NCI-H128 (cell line): ENCODE results near the gene GRIN2A.

Source experiments
- DNase-seq: peaks from one replicate; lab custom pipeline; 2025; ENCODE audit not compliant: unreplicated experiment; lab: John Stamatoyannopoulos, UW

The GRIN2A gene

DNA sequence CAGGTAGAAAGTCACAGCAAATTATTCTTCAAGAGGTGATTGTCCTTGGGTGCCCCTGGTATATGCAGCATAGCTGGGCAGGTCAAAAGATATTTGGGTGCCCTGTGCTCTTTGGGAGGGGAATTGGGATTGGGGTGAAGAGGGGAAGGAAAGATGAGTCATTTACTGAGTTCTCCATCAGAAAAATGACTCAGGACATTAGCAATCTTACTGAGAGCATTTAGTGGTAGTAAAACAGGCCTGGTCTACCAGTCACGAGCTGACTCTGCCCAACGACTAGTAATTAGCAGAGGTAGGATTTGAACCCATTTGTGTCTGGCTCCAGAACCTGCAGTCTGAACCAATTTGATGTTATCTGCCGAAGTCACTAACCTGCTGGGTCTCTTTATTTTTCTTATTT, 6.0 kb upstream of the GRIN2A start:
- DNase-seq: no peak

DNA sequence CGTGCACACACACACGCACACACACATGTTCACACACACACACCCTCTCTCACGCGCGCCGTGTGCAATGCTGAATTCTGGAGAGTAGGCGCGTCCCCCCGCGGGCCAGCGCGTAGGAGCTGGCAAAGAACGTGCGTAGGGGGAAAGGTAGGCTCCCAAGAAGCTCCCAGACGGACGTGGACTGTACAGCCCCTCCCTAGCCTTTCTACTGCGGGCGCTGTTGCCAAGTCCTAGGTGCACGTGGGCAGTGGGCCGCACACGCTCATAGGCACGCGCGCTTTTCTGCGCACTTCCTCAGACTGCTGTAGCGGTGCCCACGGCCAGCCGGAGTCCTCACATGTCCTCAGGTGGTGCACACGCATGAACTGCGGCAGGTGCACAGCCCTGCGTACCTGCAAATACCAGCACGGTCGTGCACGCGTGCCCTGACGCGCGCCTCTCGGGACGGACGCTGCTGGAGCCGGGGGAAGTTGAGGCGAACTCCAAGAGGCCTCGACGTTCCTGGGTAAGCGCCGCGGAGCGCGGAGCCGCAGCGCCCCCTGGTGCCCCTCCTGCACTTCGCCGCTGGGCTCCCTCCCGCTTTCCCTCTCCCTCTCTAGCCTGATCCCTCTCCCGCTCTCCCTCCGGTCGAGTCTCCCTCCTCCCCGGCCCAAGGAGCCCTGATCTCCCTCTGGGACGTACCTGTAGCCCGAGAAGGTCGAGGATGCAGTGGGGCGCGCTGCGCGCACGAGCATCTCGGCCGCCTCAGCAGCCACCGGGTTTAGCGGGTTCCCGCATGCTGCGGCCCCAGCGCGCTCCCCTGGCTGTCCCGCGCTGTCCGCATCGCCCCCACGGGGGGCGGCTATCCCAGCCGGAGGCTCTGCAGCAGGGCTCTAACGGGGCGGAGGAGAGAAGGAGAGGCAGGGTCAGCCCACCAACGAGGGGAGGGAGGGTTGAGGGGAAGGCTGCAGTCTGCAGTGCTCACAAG, 749 bp downstream of the GRIN2A start:
- DNase-seq: no peak

GRCh38 chr16:10180771-10181163, 1.5 kb downstream of the GRIN2A start:
- DNase-seq: no peak

DNA sequence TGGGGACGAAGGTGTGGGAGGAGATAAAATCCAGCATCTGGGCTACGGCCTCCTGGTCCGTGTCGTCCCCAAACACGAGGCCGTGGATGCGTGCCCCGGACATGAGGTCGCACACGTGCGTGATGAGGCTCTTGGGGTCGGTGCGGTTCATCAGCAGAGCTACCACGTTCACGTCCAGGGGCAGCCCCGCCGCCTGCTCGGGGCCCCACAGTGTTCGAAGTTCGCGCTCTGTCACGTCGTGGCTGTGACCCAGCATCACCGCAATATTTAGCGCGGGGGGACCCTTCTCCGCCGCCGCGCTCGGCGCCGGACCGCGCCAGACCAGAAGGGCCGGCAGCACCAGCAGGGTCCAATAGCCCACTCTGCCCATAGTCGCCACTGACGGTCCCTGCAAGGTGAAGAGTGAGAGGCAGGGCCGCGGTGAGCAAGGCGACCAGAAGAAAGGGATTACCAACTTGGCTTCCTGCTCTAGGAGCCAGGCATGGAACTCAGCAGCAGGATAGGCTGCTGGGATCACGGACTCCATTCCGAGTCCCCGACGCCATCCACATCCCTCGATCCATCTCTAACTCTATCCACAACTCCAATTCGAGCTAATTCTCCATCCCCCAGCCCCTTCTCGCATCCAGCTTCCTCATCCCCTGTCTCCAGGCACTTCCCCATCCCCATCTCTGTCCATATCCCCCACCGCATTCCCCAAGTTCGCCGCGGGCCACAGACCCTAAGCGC, 2.0 kb downstream of the GRIN2A start:
- DNase-seq: no peak

GRCh38 chr16:10178526-10178925, 3.7 kb downstream of the GRIN2A start:
- DNase-seq: no peak

DNA sequence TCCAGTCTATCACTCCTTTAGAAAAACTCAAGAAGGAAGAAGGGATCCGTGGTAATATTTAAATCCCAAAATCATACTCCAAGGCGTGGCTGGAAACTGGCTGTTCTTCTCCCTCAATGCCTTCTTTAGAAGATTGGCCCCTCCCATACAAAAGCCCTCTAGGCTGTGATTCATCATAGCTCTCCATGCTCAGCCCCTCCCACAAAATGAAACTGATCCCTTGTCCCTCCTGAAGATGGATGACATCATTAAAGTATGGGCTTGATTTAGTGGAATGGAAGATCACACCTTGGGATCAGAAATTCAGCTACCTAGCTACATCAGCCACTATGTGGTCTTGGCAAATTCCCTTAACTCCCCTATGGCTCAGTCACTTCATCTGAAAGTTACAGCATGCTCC, 4.1 kb downstream of the GRIN2A start:
- no peak for DNase-seq

DNA sequence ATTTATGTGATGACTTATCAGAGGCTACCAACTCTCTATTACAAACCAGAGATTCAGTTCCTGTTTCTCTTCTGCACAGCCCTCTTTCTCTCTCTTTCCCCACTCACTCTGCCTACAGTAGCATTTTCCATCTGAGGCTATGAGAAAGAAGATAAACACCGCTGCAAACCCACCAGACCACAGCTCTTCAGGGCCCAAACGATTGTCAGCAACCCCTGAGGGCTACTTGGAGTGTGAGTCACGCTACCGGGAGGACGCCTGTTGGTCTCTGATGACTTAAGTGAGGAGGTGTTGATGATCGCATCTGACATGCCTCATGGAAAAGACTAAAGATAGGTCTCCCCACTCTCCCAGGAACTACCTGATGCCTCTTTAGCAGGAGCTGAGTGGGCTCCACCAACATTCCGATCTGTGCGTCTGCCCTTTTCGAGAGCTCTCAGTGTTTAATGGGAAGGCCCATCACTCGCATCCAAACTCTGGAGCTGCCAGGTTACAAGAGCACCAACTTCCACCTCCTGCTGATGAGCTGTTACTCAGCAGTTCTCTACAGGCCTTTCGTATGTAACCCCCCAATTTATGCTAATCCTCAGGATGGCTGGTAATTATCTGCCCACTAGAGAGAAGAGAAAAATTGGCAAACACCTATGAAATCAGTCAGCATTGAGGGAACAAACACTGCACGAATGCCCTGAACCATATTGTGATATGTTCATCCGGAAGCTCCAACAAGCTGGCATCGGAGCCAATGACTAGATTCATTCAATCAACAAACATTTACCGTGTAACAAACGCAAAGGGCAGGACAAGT, 9.2 kb downstream of the GRIN2A start:
- no peak for DNase-seq

DNA sequence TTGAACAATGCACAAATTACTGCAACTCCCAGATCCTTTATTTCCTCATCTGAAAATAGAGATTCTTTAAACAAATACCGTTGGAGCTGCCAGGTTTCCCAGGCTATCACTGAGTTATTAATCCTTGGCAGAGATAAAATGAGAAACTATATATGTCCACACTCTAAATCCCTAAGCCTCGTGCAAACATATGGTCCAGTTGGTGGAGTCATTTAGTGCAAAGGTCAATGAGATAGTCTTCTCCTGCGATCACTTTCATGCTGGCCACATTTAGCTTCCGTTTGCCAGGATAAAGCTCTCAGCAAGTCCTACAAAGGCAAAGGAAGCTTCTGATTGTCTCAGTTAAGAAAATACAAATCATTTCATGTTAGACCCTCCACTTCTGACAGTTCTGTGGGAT, 11.0 kb downstream of the GRIN2A start:
- no peak for DNase-seq

GRCh38 chr16:10169904-10170410, 12.3 kb downstream of the GRIN2A start:
- no peak for DNase-seq

DNA sequence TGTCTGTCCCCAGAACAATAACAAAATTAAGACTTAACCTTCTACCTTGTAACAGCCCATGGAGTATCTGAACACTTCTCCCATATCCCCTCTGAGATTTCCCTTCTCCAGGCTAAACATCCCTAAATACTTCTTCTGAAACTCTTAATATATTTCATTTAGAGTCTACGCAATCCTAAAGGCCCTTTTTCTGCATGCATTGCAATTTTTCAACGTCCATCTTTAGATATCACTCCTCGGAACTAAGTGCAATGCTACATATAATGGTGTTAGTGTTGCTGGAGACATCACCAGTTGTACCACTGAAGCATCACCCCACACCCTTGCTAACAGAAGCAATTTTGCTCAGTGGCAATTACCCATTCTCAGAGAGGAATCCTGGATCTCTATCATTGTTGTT, 13.2 kb downstream of the GRIN2A start:
- DNase-seq: no peak

GRCh38 chr16:10168258-10168657, 14.0 kb downstream of the GRIN2A start:
- DNase-seq: no peak

DNA sequence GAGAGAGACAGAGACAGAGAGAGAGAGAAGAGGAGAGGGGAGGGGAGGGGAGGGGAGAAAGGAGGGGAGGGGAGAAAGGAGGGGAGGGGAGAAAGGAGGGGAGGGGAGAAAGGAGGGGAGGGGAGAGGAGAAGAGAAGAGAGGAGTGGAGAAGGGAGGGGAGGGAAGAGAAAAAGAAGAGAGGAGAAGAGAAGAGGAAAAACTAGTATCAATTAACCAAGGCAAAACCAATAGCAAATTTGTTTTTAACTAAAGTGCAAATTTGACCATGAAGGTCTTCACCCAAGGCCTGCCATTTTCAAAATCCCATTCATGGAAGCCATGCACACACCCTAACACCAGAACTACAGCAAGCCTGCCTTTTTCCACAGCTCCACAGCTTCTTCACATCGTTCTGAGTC, 16.6 kb downstream of the GRIN2A start:
- DNase-seq: no peak

GRCh38 chr16:10162981-10163380, 19.2 kb downstream of the GRIN2A start:
- no peak for DNase-seq

DNA sequence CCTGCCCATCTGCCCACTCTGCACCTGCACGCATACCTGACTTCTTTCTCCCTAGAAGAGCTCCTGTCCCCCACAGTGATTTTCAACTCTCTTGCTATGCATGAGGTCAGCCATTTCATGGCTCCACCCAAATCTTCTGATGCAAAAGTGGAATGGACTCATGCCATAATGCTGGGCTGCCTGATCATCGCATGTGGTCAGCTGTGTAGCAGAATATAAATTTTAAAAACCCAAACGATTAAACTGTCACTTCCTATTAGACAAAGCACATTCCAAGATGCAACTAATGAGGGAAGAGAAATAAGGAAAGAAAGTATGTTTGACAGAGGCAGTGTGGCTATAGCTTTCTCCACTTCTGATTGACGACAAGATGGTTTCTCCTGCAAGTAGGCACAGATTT, 26.1 kb downstream of the GRIN2A start:
- no peak for DNase-seq

DNA sequence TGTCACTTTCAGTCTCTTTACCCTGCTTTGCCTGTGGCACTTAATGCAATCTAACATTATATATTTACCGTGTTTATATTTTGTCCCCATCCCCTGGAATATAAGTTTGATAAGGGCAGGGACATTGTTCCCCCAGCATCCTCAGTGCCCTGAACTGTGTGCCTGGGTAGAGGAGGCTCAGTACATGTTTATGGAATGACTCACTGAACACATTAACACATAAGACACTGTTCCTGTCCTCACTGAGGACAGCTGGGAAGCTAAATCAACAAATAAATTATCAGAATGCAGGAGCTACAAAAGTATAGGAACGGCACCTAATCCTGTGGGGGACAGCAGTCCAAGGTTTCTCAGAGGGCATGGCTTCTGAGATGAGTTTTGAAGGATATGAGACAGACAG, 27.8 kb downstream of the GRIN2A start:
- no peak for DNase-seq

DNA sequence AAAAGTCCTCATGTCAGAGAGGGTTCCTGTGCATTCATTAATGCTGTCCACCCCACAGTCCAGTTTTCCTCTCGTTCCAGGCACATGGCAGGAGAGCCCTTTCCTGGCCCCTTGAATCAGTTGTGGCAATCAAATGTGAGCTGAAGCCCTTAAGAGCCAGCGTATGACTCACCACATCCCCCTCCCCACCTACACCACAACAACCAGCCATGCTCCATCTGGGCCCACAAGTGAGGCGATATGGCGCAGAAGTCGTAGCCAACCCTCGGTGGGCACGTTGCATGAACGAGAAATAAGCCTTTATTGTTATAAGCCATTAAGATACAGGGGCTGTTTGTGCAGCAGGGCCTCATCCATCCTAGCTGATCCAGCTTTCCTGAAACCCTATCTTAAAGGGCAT, 28.2 kb downstream of the GRIN2A start:
- DNase-seq: no peak

GRCh38 chr16:10151718-10152117, 30.5 kb downstream of the GRIN2A start:
- DNase-seq: no peak

- DNase-seq: no peak
Observed at GRCh38 chr16:10150906-10151305, 31.3 kb downstream of the GRIN2A start.

DNA sequence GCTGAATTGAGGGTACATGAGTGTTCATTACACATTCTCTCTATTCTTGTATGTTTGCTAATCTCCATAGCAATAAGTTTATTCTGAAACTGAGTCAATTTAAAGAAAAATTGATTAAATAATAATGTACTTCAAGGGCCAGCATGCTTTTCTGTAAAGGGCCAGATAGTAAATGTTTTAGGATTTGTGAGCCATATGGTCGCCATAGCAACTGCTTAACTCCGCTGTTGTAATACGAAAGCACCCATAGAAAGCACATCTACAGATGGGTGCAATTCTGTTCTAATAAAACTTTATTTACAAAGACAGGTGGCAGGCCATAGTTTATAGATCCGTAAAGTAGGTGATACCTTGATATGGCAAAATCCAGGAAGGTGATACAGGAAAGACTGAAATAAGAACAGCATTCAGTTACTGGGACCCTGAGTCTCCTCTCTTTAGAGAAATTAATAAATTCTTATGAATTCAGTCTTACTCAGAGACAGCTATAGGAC, 36.6 kb downstream of the GRIN2A start:
- DNase-seq: no peak

DNA sequence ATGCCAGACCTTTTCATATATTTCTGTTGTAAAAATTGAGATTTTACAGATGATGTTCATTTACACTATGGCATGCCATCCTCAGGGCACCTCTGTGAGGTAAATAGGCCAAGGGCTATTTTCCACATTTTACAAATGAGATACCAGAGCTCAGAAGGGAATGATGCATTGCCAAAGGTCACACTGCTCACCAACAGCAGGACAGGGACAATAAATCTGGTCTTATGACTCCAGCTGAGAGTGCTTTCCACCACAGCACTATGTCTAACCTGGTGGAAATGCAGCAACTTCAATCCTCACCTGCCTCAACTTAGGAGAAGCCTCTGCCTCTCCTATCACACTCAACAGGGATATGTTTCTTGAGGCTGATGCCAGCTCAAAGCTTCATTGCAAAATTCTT, 40.6 kb downstream of the GRIN2A start:
- no peak for DNase-seq

DNA sequence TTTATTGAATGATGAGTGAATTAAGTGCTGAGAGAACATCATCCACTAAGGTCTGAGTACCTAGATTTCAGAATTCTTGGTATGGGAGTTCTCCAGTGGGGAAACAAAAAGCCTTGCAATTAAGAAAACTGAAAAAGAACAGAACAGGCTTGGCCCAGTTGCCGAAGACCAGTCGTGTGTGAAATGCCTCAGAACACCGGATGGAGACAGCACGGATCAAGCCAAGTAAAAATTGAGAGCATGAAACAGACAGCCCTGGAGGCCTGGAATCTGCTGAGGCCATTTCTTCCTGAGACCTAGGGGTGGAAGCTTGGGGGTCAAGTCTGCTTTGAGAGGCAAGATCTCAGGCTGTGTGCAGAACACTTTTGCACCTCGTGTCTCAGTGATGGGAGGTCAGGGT, 43.3 kb downstream of the GRIN2A start:
- DNase-seq: no peak
